Measurements from ENCODE around the gene CDK5R1.
"Not testable (repeated sequence)": the region's sequence is repeated elsewhere in the genome, so short reads cannot be mapped to it uniquely, and the experiment has no call there.

The CDK5R1 gene

GRCh38 chr17:32519228-32520103 is 32.7 kb downstream of the CDK5R1 start:
- peak; percentile 95 for DNase-seq

GRCh38 chr17:32520104-32520701 is 33.4 kb downstream of the CDK5R1 start:
- peak; percentile 88 for DNase-seq

- peak; percentile 9 for DNase-seq
These were observed 34.1 kb downstream of the CDK5R1 start for GRCh38 chr17:32520737-32521404.

- no peak for DNase-seq
These were observed 36.4 kb downstream of the CDK5R1 start for GRCh38 chr17:32523017-32523680.

- no peak for DNase-seq
These were observed 37.2 kb downstream of the CDK5R1 start for GRCh38 chr17:32523827-32524552.

GRCh38 chr17:32524553-32524880 is 37.7 kb downstream of the CDK5R1 start:
- not testable (repeated sequence) for DNase-seq

- DNase-seq, result no peak
These were observed 38.3 kb downstream of the CDK5R1 start for GRCh38 chr17:32525122-32525521.

GRCh38 chr17:32527146-32527545 is 40.4 kb downstream of the CDK5R1 start:
- DNase-seq, result no peak

GRCh38 chr17:32528825-32529224 is 42.0 kb downstream of the CDK5R1 start:
- DNase-seq, result no peak

- peak; percentile 59 for DNase-seq
These were observed 42.8 kb downstream of the CDK5R1 start for GRCh38 chr17:32529604-32530003.

- DNase-seq, result no peak
These were observed 46.5 kb downstream of the CDK5R1 start for GRCh38 chr17:32533296-32533695.

- no peak for DNase-seq
These were observed 50.2 kb downstream of the CDK5R1 start for GRCh38 chr17:32536736-32537643.
